ENCODE results near the gene MUC22.
"Not testable (repeated sequence)": the region's sequence is repeated elsewhere in the genome, so short reads cannot be mapped to it uniquely, and the experiment has no call there.

- TF ChIP-seq POLR2AphosphoS5, POLR2A (IDR thresholded peaks at IDR 0.05; ENCODE audit: low read depth, low read length): not testable (repeated sequence)
Observed at GRCh38 chr6:31000067-31000860, 10.0 kb upstream of the MUC22 start.

All from GM12891 (cell line).